Cardiac ventricle fibroblast (primary cell): ENCODE data around the gene PPP1R2B. TPM values are rescaled to one million over a fixed set of nuclear protein-coding genes. Genes with fewer than 3 reads are reported as not detected.

ENCODE experiments used
- total RNA-seq: library from RNA; depleted of rRNA; stranded (reverse); fragments of >200 nt; gene quantifications from 2 replicates; pipeline ENCODE4 v1.2.3, GENCODE V29; 2015

The PPP1R2B gene
- not detected in 2 replicates for total RNA-seq

GRCh38 chr5:156850206-156850751 is at the start of gene PPP1R2B:
Gene PPP1R2B (plus strand): TSS chr5:156850295. CDS start chr5:156850563, 268 bp downstream.

Other genes starting within 250 kb of the PPP1R2B start
- not detected in 2 replicates for gene TIMD4, start 112.9 kb downstream of the PPP1R2B start, total RNA-seq
- gene HAVCR1, start 208.8 kb downstream of the PPP1R2B start, total RNA-seq, result not detected in 2 replicates